Thoracic aorta (tissue), 2 donors: Measurements from ENCODE around the gene GALT. TPM values are rescaled to one million over a fixed set of nuclear protein-coding genes. Genes with fewer than 3 reads are reported as not detected.

Experiments used
- ATAC-seq: fragments of 150-250 bp; one replicate; pipeline ENCODE4 v1.8.0; 2017; ENCODE audit warnings: low read depth; ENCODE audit not compliant: insufficient number of reproducible peaks, low FRiP score
- DNase-seq: peaks from one replicate; pipeline ENCODE4 v3.0.0-alpha.2; 2020; ENCODE audit warnings: low spot score
- H3K27ac ChIP-seq, 2 donors: fragments of 200-600 bp; sonication (generic); 1 replicate in 1 of 2; 2 replicates in 1 of 2; pipeline ENCODE4 v1.5.1; 2016; ENCODE audit warnings: mild to moderate bottlenecking in 2 of 2, moderate library complexity in 2 of 2
- H3K27me3 ChIP-seq: fragments of 200-600 bp; sonication (generic); replicated peaks from 2 replicates; pipeline ENCODE4 v1.6.0; 2016; ENCODE audit warnings: mild to moderate bottlenecking; ENCODE audit not compliant: insufficient read depth
- H3K36me3 ChIP-seq: fragments of 200-600 bp; sonication (generic); one replicate; pipeline ENCODE4 v1.5.1; 2016
- H3K4me1 ChIP-seq, 2 donors: fragments of 200-600 bp; sonication (generic); 1 replicate in 1 of 2; 2 replicates in 1 of 2; pipeline versions ENCODE4 v1.5.1 to v1.6.0; 2016; ENCODE audit warnings: low read depth in 2 of 2, mild to moderate bottlenecking in 1 of 2; ENCODE audit not compliant: control insufficient read depth in 1 of 2
- H3K4me3 ChIP-seq: fragments of 200-600 bp; sonication (generic); 2 replicates; pipeline ENCODE4 v1.5.1; 2016; ENCODE audit warnings: mild to moderate bottlenecking
- H3K9me3 ChIP-seq: fragments of 200-600 bp; sonication (generic); 2 replicates; pipeline ENCODE4 v1.5.1; 2016
- total RNA-seq, 2 donors: library from RNA; depleted of rRNA; stranded (reverse); fragments of >200 nt; gene quantifications; one replicate each; pipeline versions ENCODE4 v1.1.0 to v1.2.3, GENCODE V29; 2016
- TF ChIP-seq, protein P1 (sequence below): fragments of 200-600 bp; sonication (generic); IDR thresholded peaks from one replicate; pipeline ENCODE4 v1.5.1; 2019; ENCODE audit warnings: antibody characterized with exemption

The GALT gene
- total RNA-seq, 2 donors from 2014 or later = 67.7 to 78.4 TPM

DNA sequence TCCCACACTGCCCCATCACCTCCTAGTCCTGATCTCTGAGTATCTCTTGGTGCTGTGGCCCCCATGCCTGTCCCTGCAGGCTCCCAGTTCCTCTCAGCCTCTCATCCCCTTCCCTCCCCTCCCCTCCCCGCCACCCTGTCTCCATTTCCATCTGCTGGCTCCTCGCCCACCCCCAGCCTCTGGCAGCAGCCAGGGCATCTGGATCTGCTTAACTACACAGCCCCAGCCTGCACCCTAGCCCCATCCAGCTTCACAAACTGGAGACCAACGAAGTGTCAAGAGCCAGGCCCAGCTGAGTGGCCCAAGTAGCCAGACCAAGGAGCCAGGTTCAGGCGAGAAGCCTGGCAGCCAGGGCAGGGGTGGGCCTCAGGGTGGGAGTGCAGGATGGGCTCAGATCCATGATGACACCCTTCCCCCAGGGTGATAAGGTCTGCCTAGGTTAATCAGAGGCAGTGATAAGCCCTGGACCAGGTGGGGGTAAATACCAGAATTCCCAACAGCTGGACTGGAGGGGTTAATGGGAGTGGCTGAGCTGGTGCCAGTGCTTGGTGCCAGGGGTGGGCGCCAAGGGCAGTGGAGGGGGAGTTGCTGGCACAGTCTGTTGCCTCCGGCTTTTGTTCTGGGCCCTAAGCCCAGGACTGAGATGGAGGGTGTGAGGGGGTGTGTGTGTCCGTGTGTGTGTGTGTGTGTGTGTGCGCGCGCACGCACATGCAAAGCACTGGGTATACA lies 8.0 kb downstream of the GALT start:
- peak overlapping the region; percentile 67 for H3K4me3 ChIP-seq
- peak; percentile 46 for DNase-seq
- peaks cover 32 to 56% of the 10 kb centered on the region in 2 donors for H3K4me1 ChIP-seq
- peak overlapping the region; percentile 85 to 92 for H3K27ac ChIP-seq
- peak; percentile 50 for ATAC-seq
- H3K27me3 ChIP-seq = no peaks in the 10 kb centered on the region
- TF ChIP-seq, protein P1, sequence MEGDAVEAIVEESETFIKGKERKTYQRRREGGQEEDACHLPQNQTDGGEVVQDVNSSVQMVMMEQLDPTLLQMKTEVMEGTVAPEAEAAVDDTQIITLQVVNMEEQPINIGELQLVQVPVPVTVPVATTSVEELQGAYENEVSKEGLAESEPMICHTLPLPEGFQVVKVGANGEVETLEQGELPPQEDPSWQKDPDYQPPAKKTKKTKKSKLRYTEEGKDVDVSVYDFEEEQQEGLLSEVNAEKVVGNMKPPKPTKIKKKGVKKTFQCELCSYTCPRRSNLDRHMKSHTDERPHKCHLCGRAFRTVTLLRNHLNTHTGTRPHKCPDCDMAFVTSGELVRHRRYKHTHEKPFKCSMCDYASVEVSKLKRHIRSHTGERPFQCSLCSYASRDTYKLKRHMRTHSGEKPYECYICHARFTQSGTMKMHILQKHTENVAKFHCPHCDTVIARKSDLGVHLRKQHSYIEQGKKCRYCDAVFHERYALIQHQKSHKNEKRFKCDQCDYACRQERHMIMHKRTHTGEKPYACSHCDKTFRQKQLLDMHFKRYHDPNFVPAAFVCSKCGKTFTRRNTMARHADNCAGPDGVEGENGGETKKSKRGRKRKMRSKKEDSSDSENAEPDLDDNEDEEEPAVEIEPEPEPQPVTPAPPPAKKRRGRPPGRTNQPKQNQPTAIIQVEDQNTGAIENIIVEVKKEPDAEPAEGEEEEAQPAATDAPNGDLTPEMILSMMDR = no peak
- H3K36me3 ChIP-seq = peaks cover 12% of the 10 kb centered on the region
- H3K9me3 ChIP-seq = no peaks in the 10 kb centered on the region

DNA sequence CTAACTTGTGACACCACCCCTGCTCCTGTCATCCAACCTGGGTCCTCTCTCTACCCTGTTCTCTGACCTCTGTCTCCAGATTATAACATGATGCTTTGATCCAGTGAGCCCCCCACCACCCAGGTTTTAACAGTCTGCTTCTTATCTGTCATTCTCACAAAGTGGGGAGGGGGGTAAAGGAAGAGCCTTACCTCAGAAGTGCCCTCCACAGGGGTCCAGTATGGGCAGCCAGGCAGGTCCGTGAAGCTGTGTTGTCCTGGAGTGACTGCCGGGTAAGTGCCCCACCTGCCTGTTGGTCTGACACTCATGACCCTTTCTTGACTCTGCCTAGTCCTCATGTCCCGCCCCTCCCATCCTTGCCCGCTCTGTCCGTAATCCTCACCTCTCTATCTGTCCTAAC lies 8.9 kb downstream of the GALT start:
- peaks cover 32 to 56% of the 10 kb centered on the region in 2 donors for H3K4me1 ChIP-seq
- H3K27me3 ChIP-seq = no peaks in the 10 kb centered on the region
- H3K36me3 ChIP-seq = peaks cover 12% of the 10 kb centered on the region
- ATAC-seq (no peak), DNase-seq (no peak)
- H3K9me3 ChIP-seq = no peaks in the 10 kb centered on the region
- H3K4me3 ChIP-seq = peak overlapping the region; percentile 18
- TF ChIP-seq, protein P1 = no peak
- H3K27ac ChIP-seq = peak overlapping the region; percentile 69 to 92

DNA sequence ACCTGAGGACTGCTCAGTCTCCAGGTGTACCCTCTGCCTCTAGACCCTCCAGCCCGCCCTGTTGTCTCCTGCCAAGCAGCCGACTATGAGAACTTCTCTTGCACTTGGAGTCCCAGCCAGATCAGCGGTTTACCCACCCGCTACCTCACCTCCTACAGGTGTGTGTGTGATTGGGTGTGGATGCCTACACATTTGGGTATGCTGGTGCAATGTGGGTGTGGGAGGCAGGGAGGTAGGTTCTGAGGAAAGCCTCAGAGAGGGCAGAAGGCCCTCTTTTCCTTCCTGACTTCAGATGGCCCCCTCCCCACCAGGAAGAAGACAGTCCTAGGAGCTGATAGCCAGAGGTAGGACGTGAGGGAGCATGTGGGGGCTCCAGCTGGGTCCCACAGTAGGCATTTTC lies 10.5 kb downstream of the GALT start:
- peaks cover 27 to 42% of the 10 kb centered on the region in 2 donors for H3K4me1 ChIP-seq

DNA sequence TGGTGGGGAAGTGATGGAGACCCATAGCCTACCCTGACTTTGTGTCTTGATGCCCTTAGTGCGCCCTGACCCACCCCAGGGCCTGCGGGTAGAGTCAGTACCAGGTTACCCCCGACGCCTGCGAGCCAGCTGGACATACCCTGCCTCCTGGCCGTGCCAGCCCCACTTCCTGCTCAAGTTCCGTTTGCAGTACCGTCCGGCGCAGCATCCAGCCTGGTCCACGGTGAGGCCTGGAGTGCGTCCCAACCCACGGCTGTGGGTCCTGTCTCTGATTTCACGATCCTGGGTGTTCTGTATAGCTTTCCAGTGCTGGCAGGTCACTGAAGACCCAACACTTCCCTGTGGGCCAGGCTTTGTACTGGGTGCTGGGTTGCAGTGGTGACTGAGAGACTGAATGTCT lies 12.0 kb downstream of the GALT start:
- ATAC-seq = no peak
- H3K36me3 ChIP-seq = peaks cover 30% of the 10 kb centered on the region

More for the DNA sequence above, 10.5 kb downstream of the GALT start:
- Histone ChIP-seq H3K27me3 (no peaks in the 10 kb centered on the region), H3K4me3 (no peak overlapping the region), H3K36me3 (peaks cover 28% of the 10 kb centered on the region), H3K9me3 (no peaks in the 10 kb centered on the region), H3K27ac (no peak overlapping the region)
- no peak for DNase-seq
- no peak for ATAC-seq
- TF ChIP-seq, protein P1 = no peak

GRCh38 chr9:34659592-34660253 lies 13.2 kb downstream of the GALT start:
- H3K36me3 ChIP-seq = peaks cover 30% of the 10 kb centered on the region
- H3K4me3 ChIP-seq = no peak overlapping the region
- H3K27ac ChIP-seq = no peak overlapping the region
- TF ChIP-seq, protein P1 = no peak
- H3K4me1 ChIP-seq = peaks cover 6 to 31% of the 10 kb centered on the region in 2 donors
- ATAC-seq (no peak), DNase-seq (no peak)
- no peaks in the 10 kb centered on the region for H3K27me3 ChIP-seq
- H3K9me3 ChIP-seq = no peaks in the 10 kb centered on the region

More for the DNA sequence above, 12.0 kb downstream of the GALT start:
- Histone ChIP-seq H3K27ac (no peak overlapping the region), H3K9me3 (no peaks in the 10 kb centered on the region), H3K27me3 (no peaks in the 10 kb centered on the region), H3K4me3 (no peak overlapping the region), H3K4me1 (peaks cover 17 to 31% of the 10 kb centered on the region in 2 donors)
- TF ChIP-seq, protein P1 = no peak
- no peak for DNase-seq
